Measurements from ENCODE around the gene ZNF638. TPM values are rescaled to one million over a fixed set of nuclear protein-coding genes. Genes with fewer than 3 reads are reported as not detected.
A peak's percentile ranks its signal among the peaks of the same experiment; 100 is the strongest.

Gene ZNF638
- total RNA-seq, 4 donors from 2014 or later: 154 to 299 (median 202) TPM

GRCh38 chr2:71465961-71466300, 134.3 kb downstream of the ZNF638 start:
- Histone ChIP-seq H3K4me3 (replicated peaks in 1 of 3) (peak overlapping the region in 2 of 3 donors; percentile 22 to 51), H3K36me3 (no peaks in the 10 kb centered on the region), H3K27me3 (no peaks in the 10 kb centered on the region), H3K27ac (no peak overlapping the region), H3K4me1 (peaks cover 3 to 12% of the 10 kb centered on the region in 2 donors), H3K9me3 (no peaks in the 10 kb centered on the region)
- no peak for TF ChIP-seq POLR2A (IDR thresholded peaks at IDR 0.05)
- no peak for TF ChIP-seq CTCF (IDR thresholded peaks at IDR 0.05)
- 17 to 42% methylated on average over 12 to 21 of the region's 23 CpGs for WGBS, 2 donors
- intact Hi-C loops (cut with DNase I): no loop called here
- no peak for DNase-seq

GRCh38 chr2:71466301-71467179, 135.0 kb downstream of the ZNF638 start:
- Histone ChIP-seq H3K27ac (no peak overlapping the region), H3K4me3 (replicated peaks in 1 of 3) (peak overlapping the region in 2 of 3 donors; percentile 22 to 51), H3K27me3 (no peaks in the 10 kb centered on the region), H3K9me3 (no peaks in the 10 kb centered on the region), H3K36me3 (no peaks in the 10 kb centered on the region), H3K4me1 (peaks cover 3 to 12% of the 10 kb centered on the region in 2 donors)
- intact Hi-C loops (cut with DNase I): no loop called here
- TF ChIP-seq CTCF (IDR thresholded peaks at IDR 0.05) (no peak), POLR2A (IDR thresholded peaks at IDR 0.05) (no peak)
- WGBS, 2 donors: 1 to 6% methylated on average over 18 to 27 of the region's 78 CpGs
- DNase-seq: peak; percentile 24 to 32

- Histone ChIP-seq H3K4me1 (peaks cover 3 to 12% of the 10 kb centered on the region in 2 donors), H3K27me3 (no peaks in the 10 kb centered on the region), H3K27ac (no peak overlapping the region), H3K9me3 (no peaks in the 10 kb centered on the region), H3K36me3 (no peaks in the 10 kb centered on the region), H3K4me3 (replicated peaks in 1 of 3) (peak overlapping the region in 1 of 3 donors; percentile 51)
- no peak for TF ChIP-seq POLR2A (IDR thresholded peaks at IDR 0.05)
- TF ChIP-seq CTCF (IDR thresholded peaks at IDR 0.05): no peak
- 22 to 24% methylated on average over 7 of the region's 7 CpGs for WGBS, 2 donors
- intact Hi-C loops (cut with DNase I): no loop called here
- no peak for DNase-seq
Measured at GRCh38 chr2:71467180-71467815, 135.7 kb downstream of the ZNF638 start.

GRCh38 chr2:71468279-71469015, 136.9 kb downstream of the ZNF638 start:
- intact Hi-C loops (cut with DNase I): no loop called here
- peaks cover 3 to 12% of the 10 kb centered on the region in 2 donors for H3K4me1 ChIP-seq

More at GRCh38 chr2:71468279-71469015, 136.9 kb downstream of the ZNF638 start:
- WGBS, 2 donors: 66 to 81% methylated on average over 11 of the region's 11 CpGs
- Histone ChIP-seq H3K27me3 (no peaks in the 10 kb centered on the region), H3K9me3 (no peaks in the 10 kb centered on the region), H3K27ac (no peak overlapping the region), H3K4me3 (replicated peaks in 1 of 3) (no peak overlapping the region), H3K36me3 (no peaks in the 10 kb centered on the region)
- TF ChIP-seq CTCF (IDR thresholded peaks at IDR 0.05): no peak
- TF ChIP-seq POLR2A (IDR thresholded peaks at IDR 0.05): no peak
- DNase-seq: no peak

Data from thyroid gland (tissue), 4 donors.